H1 (cell line): ENCODE measurements around the gene TEAD4. TPM values are rescaled to one million over a fixed set of nuclear protein-coding genes. Genes with fewer than 3 reads are reported as not detected.

Experiments used
- CTCF ChIA-PET: fragments of 300-600 bp; sonication (Branson Sonifier 250); formaldehyde crosslinking; loops from one replicate; lab custom pipeline; 2021; ENCODE audit not compliant: partially characterized antibody; lab: Charles Lee
- POLR2A ChIA-PET: fragments of 300-600 bp; sonication (Branson Sonifier 250); formaldehyde crosslinking; loops from one replicate; lab custom pipeline; 2021; ENCODE audit warnings: inconsistent platforms; ENCODE audit not compliant: partially characterized antibody; lab: Charles Lee
- DNase-seq, 2 experiments: peaks; one replicate each; pipeline versions ENCODE4 v3.0.0 to v3.0.0-alpha.2; 2010 to 2022; ENCODE audit warnings: low spot score in 2 of 2, low read depth in 1 of 2, mixed read lengths in 1 of 2
- FAIRE-seq: peaks from 2 replicates; lab custom pipeline; 2011; peaks lifted over from hg19 to GRCh38; lab: Jason Lieb, UNC
- H2AFZ ChIP-seq: 2 replicates; pipeline ENCODE4 v1.8.1; 2012; ENCODE audit warnings: low read length, inconsistent platforms
- H2AK5ac ChIP-seq: 2 replicates; pipeline ENCODE4 v1.6.1; 2013; ENCODE audit warnings: low read depth, low read length
- H2BK120ac ChIP-seq: replicated peaks from 2 replicates; pipeline ENCODE3; 2013; ENCODE audit warnings: low read depth, low read length, inconsistent platforms
- H2BK12ac ChIP-seq: 2 replicates; pipeline ENCODE4 v1.6.1; 2013; ENCODE audit warnings: low read depth, low read length
- H2BK15ac ChIP-seq: 2 replicates; pipeline ENCODE4 v1.6.1; 2013; ENCODE audit warnings: low read length
- H2BK20ac ChIP-seq: 2 replicates; pipeline ENCODE4 v1.6.1; 2013; ENCODE audit warnings: low read length
- H2BK5ac ChIP-seq: 2 replicates; pipeline ENCODE4 v1.6.1; 2013; ENCODE audit warnings: low read depth, low read length
- H3K14ac ChIP-seq: 2 replicates; pipeline ENCODE4 v1.6.1; 2013; ENCODE audit warnings: inconsistent platforms; ENCODE audit not compliant: insufficient read length
- H3K18ac ChIP-seq: 2 replicates; pipeline ENCODE4 v1.6.1; 2013; ENCODE audit warnings: low read length; ENCODE audit errors: extremely low read depth
- H3K23ac ChIP-seq: 2 replicates; pipeline ENCODE4 v1.6.1; 2013; ENCODE audit warnings: inconsistent platforms; ENCODE audit not compliant: insufficient read length
- H3K23me2 ChIP-seq: 2 replicates; pipeline ENCODE4 v1.6.1; 2013; ENCODE audit warnings: low read depth, low read length
- H3K27ac ChIP-seq: 2 replicates; pipeline ENCODE4 v1.6.1; 2011; ENCODE audit warnings: low read depth, low read length, inconsistent platforms
- H3K27me3 ChIP-seq, 4 experiments: replicated peaks in 1 of 4; 1 replicate in 1 of 4; 2 replicates in 3 of 4; pipeline versions ENCODE4 v1.6.1 to v1.8.1; 2011 to 2013; ENCODE audit warnings: low read length in 3 of 4, mild to moderate bottlenecking in 3 of 4, inconsistent platforms in 2 of 4, mixed read lengths in 2 of 4, moderate library complexity in 1 of 4; ENCODE audit not compliant: control insufficient read depth in 3 of 4, insufficient read depth in 3 of 4; ENCODE audit errors: extremely low read depth in 1 of 4
- H3K36me3 ChIP-seq, 4 experiments: 2 replicates each; pipeline versions ENCODE4 v1.6.1 to v1.8.1; 2011 to 2013; ENCODE audit warnings: mild to moderate bottlenecking in 4 of 4, low read length in 3 of 4, moderate library complexity in 2 of 4, control low read depth in 1 of 4, inconsistent platforms in 1 of 4; ENCODE audit not compliant: insufficient read depth in 4 of 4, control insufficient read depth in 2 of 4
- H3K4ac ChIP-seq: replicated peaks from 2 replicates; pipeline ENCODE3; 2013; ENCODE audit warnings: low read length, low read depth, mixed read lengths, inconsistent platforms; ENCODE audit not compliant: insufficient read length
- H3K4me1 ChIP-seq, 4 experiments: replicated peaks in 1 of 4; 1 replicate in 1 of 4; 2 replicates in 3 of 4; pipeline versions ENCODE4 v1.6.1 to v1.8.1; 2011 to 2013; ENCODE audit warnings: low read length in 3 of 4, inconsistent platforms in 2 of 4, mixed read lengths in 1 of 4; ENCODE audit not compliant: insufficient read depth in 4 of 4, control insufficient read depth in 3 of 4
- H3K4me2 ChIP-seq, 2 experiments: 2 replicates each; pipeline versions ENCODE4 v1.6.1 to v1.8.1; 2011 to 2013; ENCODE audit warnings: low read depth in 2 of 2, low read length in 2 of 2, control low read depth in 1 of 2, inconsistent platforms in 1 of 2, mild to moderate bottlenecking in 1 of 2; ENCODE audit not compliant: insufficient read depth in 1 of 2
- H3K4me3 ChIP-seq, 4 experiments: fragments of 200-600, 300-600 bp in 1 of 4; sonication (generic), shearing (Covaris generic), sonication (Bioruptor Twin) in 1 of 4; 2 replicates each; pipeline versions ENCODE4 v1.5.1 to v1.8.1; 2011 to 2016; ENCODE audit warnings: low read length in 4 of 4, low read depth in 3 of 4, control low read depth in 2 of 4, inconsistent platforms in 2 of 4, mild to moderate bottlenecking in 2 of 4, mixed read lengths in 1 of 4, moderate library complexity in 1 of 4; ENCODE audit not compliant: insufficient read depth in 2 of 4; ENCODE audit errors: extremely low read depth in 1 of 4
- H3K56ac ChIP-seq: replicated peaks from 2 replicates; pipeline ENCODE3; 2013; ENCODE audit warnings: low read depth, mild to moderate bottlenecking, mixed read lengths, low read length, inconsistent platforms; ENCODE audit not compliant: insufficient read length
- H3K79me1 ChIP-seq: 2 replicates; pipeline ENCODE4 v1.6.1; 2013; ENCODE audit warnings: low read depth, low read length, control low read depth
- H3K79me2 ChIP-seq, 2 experiments: 2 replicates each; pipeline versions ENCODE4 v1.6.1 to v1.8.1; 2012 to 2013; ENCODE audit warnings: low read length in 2 of 2, mild to moderate bottlenecking in 2 of 2, inconsistent platforms in 1 of 2; ENCODE audit not compliant: insufficient read depth in 2 of 2, control insufficient read depth in 1 of 2
- H3K9ac ChIP-seq, 4 experiments: replicated peaks in 1 of 4; 1 replicate in 1 of 4; 2 replicates in 3 of 4; pipeline versions ENCODE4 v1.6.1 to v1.8.1; 2011 to 2013; ENCODE audit warnings: low read depth in 3 of 4, low read length in 3 of 4, control low read depth in 2 of 4, mild to moderate bottlenecking in 2 of 4, moderate library complexity in 2 of 4, inconsistent platforms in 1 of 4; ENCODE audit errors: extremely low read depth in 1 of 4
- H3K9me3 ChIP-seq, 2 experiments: 2 replicates each; pipeline versions ENCODE4 v1.6.1 to v1.8.1; 2012 to 2013; ENCODE audit warnings: mild to moderate bottlenecking in 2 of 2, moderate library complexity in 2 of 2, control low read depth in 1 of 2, inconsistent platforms in 1 of 2, low read depth in 1 of 2, low read length in 1 of 2, mixed read lengths in 1 of 2; ENCODE audit not compliant: insufficient read depth in 2 of 2
- H4K20me1 ChIP-seq, 2 experiments: replicated peaks in 1 of 2; 2 replicates each; pipeline versions ENCODE3 to v1.8.1; 2011 to 2013; ENCODE audit warnings: inconsistent platforms in 2 of 2, low read length in 2 of 2, mild to moderate bottlenecking in 1 of 2; ENCODE audit not compliant: insufficient read depth in 2 of 2, control insufficient read depth in 1 of 2
- H4K5ac ChIP-seq: 2 replicates; pipeline ENCODE4 v1.6.1; 2013; ENCODE audit warnings: low read length, low read depth, mixed read lengths, inconsistent platforms; ENCODE audit not compliant: insufficient read length
- H4K8ac ChIP-seq: 2 replicates; pipeline ENCODE4 v1.8.0; 2013; ENCODE audit warnings: mild to moderate bottlenecking, moderate library complexity, low read length, inconsistent platforms; ENCODE audit not compliant: insufficient read depth; ENCODE audit errors: extremely low read depth
- H4K91ac ChIP-seq: replicated peaks from 2 replicates; pipeline ENCODE3; 2013; ENCODE audit warnings: low read length, mixed read lengths, inconsistent platforms; ENCODE audit not compliant: insufficient read length
- EP300 ChIP-seq, 2 experiments: IDR thresholded peaks; 1 replicate in 1 of 2; 2 replicates in 1 of 2; pipeline ENCODE4 v1.6.1; 2011 to 2012; ENCODE audit warnings: low read depth in 2 of 2, low read length in 2 of 2, mild to moderate bottlenecking in 2 of 2, borderline replicate concordance in 1 of 2, inconsistent platforms in 1 of 2, moderate library complexity in 1 of 2
- HDAC6 ChIP-seq: IDR thresholded peaks from one replicate; pipeline ENCODE4 v1.7.1; 2012; ENCODE audit warnings: low read depth, mild to moderate bottlenecking, inconsistent platforms, low read length, moderate library complexity
- NANOG ChIP-seq: IDR thresholded peaks from 2 replicates; pipeline ENCODE4 v1.6.1; 2011; ENCODE audit warnings: low read length, low read depth, mild to moderate bottlenecking, inconsistent platforms; ENCODE audit not compliant: insufficient read depth, poor library complexity, severe bottlenecking
- RBBP5 ChIP-seq: IDR thresholded peaks from 2 replicates; pipeline ENCODE4 v1.7.1; 2012; ENCODE audit warnings: low read depth, mild to moderate bottlenecking, inconsistent platforms, low read length, moderate library complexity, borderline replicate concordance
- YY1 ChIP-seq: IDR thresholded peaks from 2 replicates; pipeline ENCODE4 v1.6.1; 2011; ENCODE audit warnings: low read depth, mild to moderate bottlenecking, low read length
- WGBS, 2 experiments: shearing (Covaris generic) in 1 of 2; methylation state at CpG; one replicate each; pipeline versions ENCODE4 v1.1.6 to v1.1.7; 2013 to 2015; ENCODE audit warnings: low lambda C conversion rate in 2 of 2, mixed read lengths in 2 of 2, inconsistent platforms in 1 of 2, low coverage in 1 of 2, missing lambda C conversion rate in 1 of 2; ENCODE audit not compliant: insufficient replicate concordance in 2 of 2, insufficient coverage in 1 of 2, insufficient read length in 1 of 2; ENCODE audit errors: extremely low coverage in 1 of 2, missing lambda C conversion rate in 1 of 2; 5-methylcytosine and 5-hydroxymethylcytosine counted together
- polyA plus RNA-seq, 7 experiments: library from polyadenylated mRNA; depleted of rRNA in 3 of 7; stranded (reverse) in 5 of 7; unstranded in 2 of 7; fragments of >200 nt in 5 of 7; fragments of 200-250 nt in 2 of 7; gene quantifications; 1 replicate in 5 of 7; 2 replicates in 1 of 7; 4 replicates in 1 of 7; pipeline versions ENCODE4 v1.2.1 to v1.2.3, GENCODE V29; 2011 to 2013; ENCODE audit warnings: missing spikeins in 2 of 7, mixed read lengths in 2 of 7
- total RNA-seq: library from RNA; stranded (reverse); fragmentation: NEBNext Ultra II Directional; extraction: Animal tissue kit (Norgen Biotek cat#: 25700); gene quantifications from 2 replicates; pipeline ENCODE4 v1.2.1, GENCODE V29; 2021

Gene TEAD4
- total and polyA plus RNA-seq, 2 of the 8 experiments (the other 6 are each of a cell fraction or from before 2014, with no cell fraction given) = 56.7 to 116 TPM

DNA sequence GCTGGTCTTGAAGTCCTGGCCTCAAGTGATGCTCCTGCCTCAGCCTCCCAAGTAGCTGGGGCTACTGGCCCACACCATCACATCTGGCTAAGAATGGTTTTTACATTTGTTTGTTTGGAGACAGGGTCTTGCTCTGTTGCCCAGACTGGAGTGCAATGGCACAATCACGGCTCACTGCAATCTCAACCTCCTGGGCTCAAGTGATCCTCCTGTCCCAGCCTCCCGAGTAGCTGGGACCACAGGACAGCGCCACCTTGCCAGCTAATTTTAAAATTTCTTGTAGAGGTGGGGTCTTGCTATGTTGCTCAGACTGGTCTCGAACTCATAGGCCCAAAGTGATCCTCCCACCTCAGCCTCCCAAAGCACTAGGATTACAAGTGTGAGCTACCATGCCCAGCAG, 89.3 kb downstream of the TEAD4 start:
- no peak for DNase-seq
- ChIA-PET CTCF (interaction anchor here (0.6 to 1.5 kb wide), 3 partner anchors 17 to 131 kb away, joined by 3 to 4 read pairs (median 3); no protein-coding TSS in a partner anchor), POLR2A (no interaction called here)
- Histone ChIP-seq H2BK120ac (no peak overlapping the region), H3K79me1 (no peaks in the 10 kb centered on the region), H2BK15ac (no peak overlapping the region), H2BK20ac (no peak overlapping the region), H2AFZ (no peak overlapping the region), H3K36me3 (no peaks in the 10 kb centered on the region; a peak in 1 of 8 replicates), H2BK12ac (no peak overlapping the region), H3K4me1 (peaks cover 0 to 5% (median 2%) of the 10 kb centered on the region in 4 experiments; a peak in 3 of 7 replicates), H3K14ac (no peak overlapping the region), H3K27ac (no peak overlapping the region), H3K4me3 (no peak overlapping the region), H2AK5ac (no peak overlapping the region), H3K4me2 (no peak overlapping the region), H3K23me2 (no peaks in the 10 kb centered on the region), H3K23ac (no peak overlapping the region), H3K9ac (no peak overlapping the region), H4K20me1 (no peaks in the 10 kb centered on the region), H4K5ac (no peak overlapping the region), H3K79me2 (no peaks in the 10 kb centered on the region), H3K18ac (no peak overlapping the region), H3K9me3 (no peaks in the 10 kb centered on the region), H4K91ac (no peak overlapping the region), H3K27me3 (no peaks in the 10 kb centered on the region), H4K8ac (no peak overlapping the region), H3K4ac (no peak overlapping the region), H3K56ac (no peak overlapping the region), H2BK5ac (no peak overlapping the region)
- 96% methylated on average over 4 of the region's 4 CpGs; no CpG with 5 or more reads in 1 of the 2 experiments for WGBS, 2 experiments
- TF ChIP-seq YY1 (no peak), RBBP5 (no peak), HDAC6 (no peak), EP300 (IDR thresholded peaks at IDR 0.05; ENCODE audit: borderline replicate concordance in 1 of 2, low read depth in 2 of 2, low read length in 2 of 2) (no peak), NANOG (no peak)
- FAIRE-seq = no peak
